GM12801 (cell line): ENCODE results near the gene METTL25B.

ENCODE experiments used
- TF ChIP-seq, protein P1 (sequence below): IDR thresholded peaks from one replicate; pipeline ENCODE4 v1.5.1; 2011; ENCODE audit warnings: control low read depth; ENCODE audit not compliant: insufficient read length; ENCODE audit errors: extremely low read depth

The METTL25B gene

GRCh38 chr1:156708218-156708661, 20.0 kb upstream of the METTL25B start:
- TF ChIP-seq, protein P1, sequence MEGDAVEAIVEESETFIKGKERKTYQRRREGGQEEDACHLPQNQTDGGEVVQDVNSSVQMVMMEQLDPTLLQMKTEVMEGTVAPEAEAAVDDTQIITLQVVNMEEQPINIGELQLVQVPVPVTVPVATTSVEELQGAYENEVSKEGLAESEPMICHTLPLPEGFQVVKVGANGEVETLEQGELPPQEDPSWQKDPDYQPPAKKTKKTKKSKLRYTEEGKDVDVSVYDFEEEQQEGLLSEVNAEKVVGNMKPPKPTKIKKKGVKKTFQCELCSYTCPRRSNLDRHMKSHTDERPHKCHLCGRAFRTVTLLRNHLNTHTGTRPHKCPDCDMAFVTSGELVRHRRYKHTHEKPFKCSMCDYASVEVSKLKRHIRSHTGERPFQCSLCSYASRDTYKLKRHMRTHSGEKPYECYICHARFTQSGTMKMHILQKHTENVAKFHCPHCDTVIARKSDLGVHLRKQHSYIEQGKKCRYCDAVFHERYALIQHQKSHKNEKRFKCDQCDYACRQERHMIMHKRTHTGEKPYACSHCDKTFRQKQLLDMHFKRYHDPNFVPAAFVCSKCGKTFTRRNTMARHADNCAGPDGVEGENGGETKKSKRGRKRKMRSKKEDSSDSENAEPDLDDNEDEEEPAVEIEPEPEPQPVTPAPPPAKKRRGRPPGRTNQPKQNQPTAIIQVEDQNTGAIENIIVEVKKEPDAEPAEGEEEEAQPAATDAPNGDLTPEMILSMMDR, result no peak

DNA sequence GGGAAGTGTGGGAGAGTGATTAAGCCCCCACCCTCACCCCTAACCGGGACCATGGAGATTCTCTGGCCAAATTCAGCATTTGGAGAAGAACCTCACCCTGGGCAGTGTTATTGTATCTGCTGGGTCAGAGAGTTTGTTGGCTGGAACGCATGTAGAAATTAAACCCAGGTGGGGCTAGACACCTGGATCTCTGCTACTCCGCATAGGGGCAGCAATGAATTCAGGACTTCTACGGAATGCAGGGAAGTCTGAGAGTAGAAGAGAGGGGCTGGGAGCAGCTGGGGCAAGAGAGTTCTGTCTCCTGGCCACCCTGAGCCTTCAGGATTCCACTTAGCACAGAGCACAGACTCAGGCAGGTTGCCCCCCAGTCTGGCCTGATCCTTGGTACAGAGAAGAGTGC, 19.2 kb upstream of the METTL25B start:
- TF ChIP-seq, protein P1, result no peak

DNA sequence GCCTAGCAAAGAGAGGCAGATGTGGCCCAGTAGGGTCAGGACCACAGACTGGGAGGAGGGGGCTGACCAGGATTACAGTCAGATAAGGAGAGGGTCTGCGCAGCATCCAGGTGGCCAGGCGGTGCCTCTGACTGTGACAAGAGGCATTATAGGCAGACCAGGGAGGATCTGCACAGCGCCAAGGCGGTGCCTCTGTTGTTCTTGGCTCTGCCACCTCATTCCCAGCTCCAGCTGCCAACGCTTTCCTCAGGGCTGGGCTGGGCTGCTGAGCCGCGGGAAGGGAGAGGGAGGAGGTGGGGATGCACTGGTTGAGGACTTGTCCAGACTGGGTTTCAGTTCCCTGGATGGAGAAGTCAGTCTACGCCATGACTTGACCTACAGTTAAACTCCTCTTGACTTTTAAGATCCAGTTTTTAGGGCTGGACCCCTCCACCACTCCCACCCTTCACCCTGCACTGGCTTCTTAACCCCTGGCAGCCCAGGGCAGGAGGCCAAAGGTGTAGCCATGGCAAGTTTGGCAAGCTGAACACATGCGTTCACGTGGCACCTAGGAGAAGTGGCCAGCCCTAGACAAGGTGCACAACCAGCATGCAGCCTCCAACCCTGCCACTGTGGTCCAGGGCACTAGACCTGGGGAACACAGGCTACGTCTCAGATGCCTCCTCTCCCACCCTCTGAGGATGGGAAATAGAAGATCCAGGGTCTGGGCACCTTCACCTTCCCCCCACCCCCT, 18.3 kb upstream of the METTL25B start:
- TF ChIP-seq, protein P1, result no peak

GRCh38 chr1:156711011-156711817, 17.1 kb upstream of the METTL25B start:
- TF ChIP-seq, protein P1, result no peak

DNA sequence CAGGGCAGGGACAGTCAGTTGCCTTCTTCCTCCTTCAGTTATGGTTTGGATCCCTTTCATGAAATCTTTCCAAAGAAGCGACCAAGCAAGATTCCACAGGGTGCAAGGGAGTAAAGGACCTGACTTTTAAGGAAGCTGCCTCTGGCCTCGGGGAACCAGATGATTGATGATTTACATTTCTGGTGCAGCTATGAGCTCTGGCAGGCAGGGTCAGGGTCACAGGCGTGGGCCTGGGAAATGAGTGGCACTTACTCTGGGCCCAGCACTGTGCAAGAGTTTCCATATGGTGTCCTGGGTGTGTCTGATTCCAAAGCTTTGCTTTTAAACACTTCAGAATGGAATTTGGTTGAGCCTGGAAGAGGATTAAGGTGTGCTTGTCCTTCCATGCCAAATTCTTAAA, 15.6 kb upstream of the METTL25B start:
- TF ChIP-seq, protein P1, result no peak

DNA sequence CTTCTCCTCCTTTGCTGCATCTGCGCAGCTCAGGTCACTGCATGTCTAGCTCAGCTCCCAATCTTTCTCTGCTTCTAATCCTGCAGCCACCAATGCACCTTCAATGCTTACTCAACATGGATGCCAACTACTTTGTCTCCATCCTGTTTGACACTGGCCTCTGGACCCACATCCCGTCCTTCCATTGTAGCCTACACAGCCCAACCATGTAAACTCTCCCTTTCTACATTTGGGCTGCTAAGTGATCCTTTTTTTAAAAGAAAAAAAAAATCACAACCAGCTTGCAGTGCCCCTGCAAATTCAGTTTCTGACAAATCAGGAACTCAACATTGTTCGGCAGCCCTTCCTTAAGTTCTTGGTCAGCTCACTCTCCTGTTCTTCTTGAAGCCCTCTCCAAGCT, 13.4 kb upstream of the METTL25B start:
- TF ChIP-seq, protein P1, result no peak

- TF ChIP-seq, protein P1, result no peak
Measured at GRCh38 chr1:156717351-156717750, 10.9 kb upstream of the METTL25B start.
